HepG2 (cell line): ENCODE data around the gene LITAFD. TPM values are rescaled to one million over a fixed set of nuclear protein-coding genes. Genes with fewer than 3 reads are reported as not detected.
A peak's percentile ranks its signal among the peaks of the same experiment; 100 is the strongest.

ENCODE experiments used
- BRCA1 ChIP-seq: sonication (generic); formaldehyde crosslinking; IDR thresholded peaks from 2 replicates; pipeline ENCODE4 v1.4.0; 2020; ENCODE audit warnings: missing genetic modification reagents
- ESRRA ChIP-seq: sonication (generic); formaldehyde crosslinking; IDR thresholded peaks from 2 replicates; pipeline ENCODE4 v1.5.1; 2020; ENCODE audit warnings: mild to moderate bottlenecking, low read depth, missing genetic modification reagents
- ISL2 ChIP-seq: sonication (generic); formaldehyde crosslinking; IDR thresholded peaks from 2 replicates; pipeline ENCODE4 v1.5.0; 2020; ENCODE audit warnings: missing genetic modification reagents
- MED1 ChIP-seq: sonication (generic); formaldehyde crosslinking; IDR thresholded peaks from 2 replicates; pipeline ENCODE4 v1.4.0; 2020; ENCODE audit warnings: missing genetic modification reagents
- PITX1 ChIP-seq: sonication (generic); formaldehyde crosslinking; IDR thresholded peaks from 2 replicates; pipeline ENCODE4 v1.5.1; 2020; ENCODE audit warnings: mild to moderate bottlenecking, missing genetic modification reagents
- SIN3B ChIP-seq: fragments of 150-350 bp; IDR thresholded peaks from 2 replicates; pipeline ENCODE4 v1.6.1; 2014; ENCODE audit warnings: low read length
- SMC3 ChIP-seq: IDR thresholded peaks from 2 replicates; pipeline ENCODE4 v1.6.1; 2011; ENCODE audit warnings: low read length, improper control_type of control experiment
- SOX6 ChIP-seq, 2 experiments: fragments of 450-650 bp in 1 of 2; sonication (generic) in 1 of 2; formaldehyde crosslinking in 1 of 2; IDR thresholded peaks; 2 replicates each; pipeline versions ENCODE4 v1.4.0 to v1.6.1; 2017 to 2020; ENCODE audit warnings: antibody characterized with exemption in 1 of 2, mild to moderate bottlenecking in 1 of 2, missing genetic modification reagents in 1 of 2
- TSC22D2 ChIP-seq: sonication (generic); formaldehyde crosslinking; IDR thresholded peaks from 2 replicates; pipeline ENCODE4 v1.5.1; 2020; ENCODE audit warnings: missing genetic modification reagents, mild to moderate bottlenecking, borderline replicate concordance
- ZFP62 ChIP-seq: sonication (generic); formaldehyde crosslinking; IDR thresholded peaks from 2 replicates; pipeline ENCODE4 v1.4.0; 2020; ENCODE audit warnings: missing genetic modification reagents
- ZNF780A ChIP-seq: sonication (generic); formaldehyde crosslinking; IDR thresholded peaks from 2 replicates; pipeline ENCODE4 v1.8.0; 2022; ENCODE audit warnings: mild to moderate bottlenecking, missing genetic modification reagents, moderate library complexity
- ZNF841 ChIP-seq: sonication (generic); formaldehyde crosslinking; IDR thresholded peaks from 2 replicates; pipeline ENCODE4 v1.8.1; 2023; ENCODE audit warnings: missing genetic modification reagents, borderline replicate concordance
- ZZZ3 ChIP-seq: sonication (generic); formaldehyde crosslinking; IDR thresholded peaks from 2 replicates; pipeline ENCODE4 v1.4.0; 2020; ENCODE audit warnings: missing genetic modification reagents, mild to moderate bottlenecking, borderline replicate concordance
- polyA plus RNA-seq, 8 experiments: library from polyadenylated mRNA; depleted of rRNA in 3 of 8; stranded (reverse) in 7 of 8; unstranded in 1 of 8; fragments of >200 nt; fragmentation: Illumina TruSeq in 4 of 8; extraction: Trizol in 4 of 8; gene quantifications; 2 replicates each; pipeline versions ENCODE4 v1.2.1 to v1.2.3, GENCODE V29; 2011 to 2016; ENCODE audit warnings: low read depth in 4 of 8, missing spikeins in 1 of 8, mixed read lengths in 1 of 8; ENCODE audit not compliant: insufficient read depth in 1 of 8
- total RNA-seq, 5 experiments: library from RNA; depleted of rRNA; stranded (reverse); fragments of >200 nt; fragmentation: Illumina TruSeq; extraction: Trizol; gene quantifications; 2 replicates each; pipeline ENCODE4 v1.2.3, GENCODE V29; 2016; ENCODE audit warnings: low read depth in 1 of 5
- TF ChIP-seq, protein P1 (sequence below), 2 experiments: sonication (generic) in 1 of 2; formaldehyde crosslinking in 1 of 2; IDR thresholded peaks; 2 replicates each; pipeline versions ENCODE4 v1.5.1 to v1.6.1; 2011 to 2020; ENCODE audit warnings: borderline replicate concordance in 1 of 2, low read depth in 1 of 2, low read length in 1 of 2, mild to moderate bottlenecking in 1 of 2, missing genetic modification reagents in 1 of 2, moderate library complexity in 1 of 2
- TF ChIP-seq, protein P2 (sequence below): IDR thresholded peaks from 2 replicates; pipeline ENCODE4 v1.6.1; 2012; ENCODE audit warnings: low read depth, low read length, improper control_type of control experiment
- TF ChIP-seq, protein P3 (sequence below): sonication (generic); formaldehyde crosslinking; IDR thresholded peaks from 2 replicates; pipeline ENCODE4 v1.4.0; 2020; ENCODE audit warnings: missing genetic modification reagents, borderline replicate concordance
- TF ChIP-seq, protein P4 (sequence below): sonication (generic); formaldehyde crosslinking; IDR thresholded peaks from 2 replicates; pipeline ENCODE4 v1.5.0; 2020; ENCODE audit warnings: missing genetic modification reagents
- TF ChIP-seq, protein P5 (sequence below): sonication (generic); formaldehyde crosslinking; IDR thresholded peaks from 2 replicates; pipeline ENCODE4 v1.4.0; 2020; ENCODE audit warnings: missing genetic modification reagents

Gene LITAFD
- total and polyA plus RNA-seq, 2 of the 13 experiments (the other 11 are each of a cell fraction or from before 2014, with no cell fraction given), result not detected

DNA sequence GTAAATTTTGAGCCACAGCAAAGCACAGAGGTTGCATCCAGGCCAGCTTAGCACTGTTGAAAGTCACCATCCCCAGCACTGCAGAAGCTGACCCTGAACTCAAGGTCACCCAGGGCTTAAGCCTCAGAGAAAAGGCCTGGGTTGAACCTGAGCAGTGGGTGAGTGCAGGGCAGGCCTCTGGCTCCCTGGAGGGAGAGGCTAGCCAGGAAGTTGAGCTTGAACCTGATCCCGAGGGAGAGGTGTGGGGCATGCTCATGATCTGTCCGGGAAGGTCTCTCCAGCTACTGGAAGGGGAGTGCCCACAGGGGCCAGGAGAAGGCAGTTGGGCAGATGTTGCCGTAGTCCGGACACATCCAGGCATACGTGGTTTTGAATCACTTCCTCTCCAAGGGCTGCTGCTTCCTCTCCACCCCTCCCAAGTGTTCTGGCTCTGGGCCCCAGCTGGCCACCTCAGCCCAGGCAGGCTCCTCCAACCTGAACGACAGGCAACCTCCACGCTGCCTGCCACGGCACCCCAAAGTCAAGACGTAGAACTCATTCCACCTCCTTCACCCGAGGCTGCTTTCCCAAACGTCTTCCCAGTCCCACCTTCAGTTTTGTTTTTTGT lies 31.8 kb upstream of the LITAFD start (continued):
- no peak for TF ChIP-seq ZNF780A
- peak; percentile 99 for TF ChIP-seq ESRRA
- TF ChIP-seq SOX6 (IDR thresholded peaks at IDR 0.05), result no peak
- peak; percentile 86 for TF ChIP-seq SOX6 (CRISPR knock-in tag; IDR thresholded peaks at IDR 0.05)
- TF ChIP-seq ZZZ3 (CRISPR knock-in tag), result peak; percentile 55; the same call in 1 of the 2 replicates
- peak; percentile 36; the same call in 1 of the 2 replicates for TF ChIP-seq SMC3
- TF ChIP-seq ISL2, result peak; percentile 89
- TF ChIP-seq TSC22D2 (CRISPR knock-in tag), result no peak
- peak; percentile 99 for TF ChIP-seq PITX1 (CRISPR knock-in tag)
- no peak for TF ChIP-seq ZNF841 (CRISPR knock-in tag)
- TF ChIP-seq, protein P1, sequence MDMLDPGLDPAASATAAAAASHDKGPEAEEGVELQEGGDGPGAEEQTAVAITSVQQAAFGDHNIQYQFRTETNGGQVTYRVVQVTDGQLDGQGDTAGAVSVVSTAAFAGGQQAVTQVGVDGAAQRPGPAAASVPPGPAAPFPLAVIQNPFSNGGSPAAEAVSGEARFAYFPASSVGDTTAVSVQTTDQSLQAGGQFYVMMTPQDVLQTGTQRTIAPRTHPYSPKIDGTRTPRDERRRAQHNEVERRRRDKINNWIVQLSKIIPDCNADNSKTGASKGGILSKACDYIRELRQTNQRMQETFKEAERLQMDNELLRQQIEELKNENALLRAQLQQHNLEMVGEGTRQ (IDR thresholded peaks at IDR 0.05; ENCODE audit: low read depth, low read length), result no peak; the same call in 1 of the 2 replicates
- TF ChIP-seq, protein P1 (CRISPR knock-in tag; IDR thresholded peaks at IDR 0.05; ENCODE audit: borderline replicate concordance), result no peak
- TF ChIP-seq BRCA1 (CRISPR knock-in tag), result peak; percentile 95
- 0 out of 2 replicates have a peak, but pooled peaks have one; percentile 36 for TF ChIP-seq SIN3B
- TF ChIP-seq, protein P2, sequence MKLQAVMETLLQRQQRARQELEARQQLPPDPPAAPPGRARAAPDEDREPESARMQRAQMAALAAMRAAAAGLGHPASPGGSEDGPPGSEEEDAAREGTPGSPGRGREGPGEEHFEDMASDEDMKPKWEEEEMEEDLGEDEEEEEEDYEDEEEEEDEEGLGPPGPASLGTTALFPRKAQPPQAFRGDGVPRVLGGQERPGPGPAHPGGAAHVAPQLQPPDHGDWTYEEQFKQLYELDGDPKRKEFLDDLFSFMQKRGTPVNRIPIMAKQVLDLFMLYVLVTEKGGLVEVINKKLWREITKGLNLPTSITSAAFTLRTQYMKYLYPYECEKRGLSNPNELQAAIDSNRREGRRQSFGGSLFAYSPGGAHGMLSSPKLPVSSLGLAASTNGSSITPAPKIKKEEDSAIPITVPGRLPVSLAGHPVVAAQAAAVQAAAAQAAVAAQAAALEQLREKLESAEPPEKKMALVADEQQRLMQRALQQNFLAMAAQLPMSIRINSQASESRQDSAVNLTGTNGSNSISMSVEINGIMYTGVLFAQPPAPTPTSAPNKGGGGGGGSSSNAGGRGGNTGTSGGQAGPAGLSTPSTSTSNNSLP, result no peak
- TF ChIP-seq, protein P3, sequence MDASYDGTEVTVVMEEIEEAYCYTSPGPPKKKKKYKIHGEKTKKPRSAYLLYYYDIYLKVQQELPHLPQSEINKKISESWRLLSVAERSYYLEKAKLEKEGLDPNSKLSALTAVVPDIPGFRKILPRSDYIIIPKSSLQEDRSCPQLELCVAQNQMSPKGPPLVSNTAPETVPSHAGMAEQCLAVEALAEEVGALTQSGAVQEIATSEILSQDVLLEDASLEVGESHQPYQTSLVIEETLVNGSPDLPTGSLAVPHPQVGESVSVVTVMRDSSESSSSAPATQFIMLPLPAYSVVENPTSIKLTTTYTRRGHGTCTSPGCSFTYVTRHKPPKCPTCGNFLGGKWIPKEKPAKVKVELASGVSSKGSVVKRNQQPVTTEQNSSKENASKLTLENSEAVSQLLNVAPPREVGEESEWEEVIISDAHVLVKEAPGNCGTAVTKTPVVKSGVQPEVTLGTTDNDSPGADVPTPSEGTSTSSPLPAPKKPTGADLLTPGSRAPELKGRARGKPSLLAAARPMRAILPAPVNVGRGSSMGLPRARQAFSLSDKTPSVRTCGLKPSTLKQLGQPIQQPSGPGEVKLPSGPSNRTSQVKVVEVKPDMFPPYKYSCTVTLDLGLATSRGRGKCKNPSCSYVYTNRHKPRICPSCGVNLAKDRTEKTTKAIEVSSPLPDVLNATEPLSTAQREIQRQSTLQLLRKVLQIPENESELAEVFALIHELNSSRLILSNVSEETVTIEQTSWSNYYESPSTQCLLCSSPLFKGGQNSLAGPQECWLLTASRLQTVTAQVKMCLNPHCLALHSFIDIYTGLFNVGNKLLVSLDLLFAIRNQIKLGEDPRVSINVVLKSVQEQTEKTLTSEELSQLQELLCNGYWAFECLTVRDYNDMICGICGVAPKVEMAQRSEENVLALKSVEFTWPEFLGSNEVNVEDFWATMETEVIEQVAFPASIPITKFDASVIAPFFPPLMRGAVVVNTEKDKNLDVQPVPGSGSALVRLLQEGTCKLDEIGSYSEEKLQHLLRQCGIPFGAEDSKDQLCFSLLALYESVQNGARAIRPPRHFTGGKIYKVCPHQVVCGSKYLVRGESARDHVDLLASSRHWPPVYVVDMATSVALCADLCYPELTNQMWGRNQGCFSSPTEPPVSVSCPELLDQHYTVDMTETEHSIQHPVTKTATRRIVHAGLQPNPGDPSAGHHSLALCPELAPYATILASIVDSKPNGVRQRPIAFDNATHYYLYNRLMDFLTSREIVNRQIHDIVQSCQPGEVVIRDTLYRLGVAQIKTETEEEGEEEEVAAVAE (CRISPR knock-in tag), result no peak; the same call in 1 of the 2 replicates
- TF ChIP-seq, protein P4, sequence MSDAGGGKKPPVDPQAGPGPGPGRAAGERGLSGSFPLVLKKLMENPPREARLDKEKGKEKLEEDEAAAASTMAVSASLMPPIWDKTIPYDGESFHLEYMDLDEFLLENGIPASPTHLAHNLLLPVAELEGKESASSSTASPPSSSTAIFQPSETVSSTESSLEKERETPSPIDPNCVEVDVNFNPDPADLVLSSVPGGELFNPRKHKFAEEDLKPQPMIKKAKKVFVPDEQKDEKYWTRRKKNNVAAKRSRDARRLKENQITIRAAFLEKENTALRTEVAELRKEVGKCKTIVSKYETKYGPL (CRISPR knock-in tag), result no peak
- TF ChIP-seq, protein P5, sequence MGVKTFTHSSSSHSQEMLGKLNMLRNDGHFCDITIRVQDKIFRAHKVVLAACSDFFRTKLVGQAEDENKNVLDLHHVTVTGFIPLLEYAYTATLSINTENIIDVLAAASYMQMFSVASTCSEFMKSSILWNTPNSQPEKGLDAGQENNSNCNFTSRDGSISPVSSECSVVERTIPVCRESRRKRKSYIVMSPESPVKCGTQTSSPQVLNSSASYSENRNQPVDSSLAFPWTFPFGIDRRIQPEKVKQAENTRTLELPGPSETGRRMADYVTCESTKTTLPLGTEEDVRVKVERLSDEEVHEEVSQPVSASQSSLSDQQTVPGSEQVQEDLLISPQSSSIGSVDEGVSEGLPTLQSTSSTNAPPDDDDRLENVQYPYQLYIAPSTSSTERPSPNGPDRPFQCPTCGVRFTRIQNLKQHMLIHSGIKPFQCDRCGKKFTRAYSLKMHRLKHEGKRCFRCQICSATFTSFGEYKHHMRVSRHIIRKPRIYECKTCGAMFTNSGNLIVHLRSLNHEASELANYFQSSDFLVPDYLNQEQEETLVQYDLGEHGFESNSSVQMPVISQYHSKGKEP (CRISPR knock-in tag), result 0 out of 2 replicates have a peak, but pooled peaks have one; percentile 52
- peak; percentile 96 for TF ChIP-seq MED1 (CRISPR knock-in tag)
- no peak for TF ChIP-seq ZFP62 (CRISPR knock-in tag)
